Measurements from ENCODE around the gene ACP7.

- TF ChIP-seq POU6F1 (CRISPR knock-in tag; IDR thresholded peaks at IDR 0.05; ENCODE audit: borderline replicate concordance, low read depth) (no peak), ISL1 (CRISPR knock-in tag; IDR thresholded peaks at IDR 0.05) (0 out of 2 replicates have a peak, but pooled peaks have one; percentile 6), ARNTL (CRISPR knock-in tag; IDR thresholded peaks at IDR 0.05; ENCODE audit: borderline replicate concordance, low read depth) (no peak), BACH2 (CRISPR knock-in tag; IDR thresholded peaks at IDR 0.05; ENCODE audit: borderline replicate concordance) (no peak), ZFP30 (CRISPR knock-in tag; IDR thresholded peaks at IDR 0.05) (no peak), ZNF8 (CRISPR knock-in tag; IDR thresholded peaks at IDR 0.05) (peak; percentile 100)
- TF ChIP-seq, protein P1, sequence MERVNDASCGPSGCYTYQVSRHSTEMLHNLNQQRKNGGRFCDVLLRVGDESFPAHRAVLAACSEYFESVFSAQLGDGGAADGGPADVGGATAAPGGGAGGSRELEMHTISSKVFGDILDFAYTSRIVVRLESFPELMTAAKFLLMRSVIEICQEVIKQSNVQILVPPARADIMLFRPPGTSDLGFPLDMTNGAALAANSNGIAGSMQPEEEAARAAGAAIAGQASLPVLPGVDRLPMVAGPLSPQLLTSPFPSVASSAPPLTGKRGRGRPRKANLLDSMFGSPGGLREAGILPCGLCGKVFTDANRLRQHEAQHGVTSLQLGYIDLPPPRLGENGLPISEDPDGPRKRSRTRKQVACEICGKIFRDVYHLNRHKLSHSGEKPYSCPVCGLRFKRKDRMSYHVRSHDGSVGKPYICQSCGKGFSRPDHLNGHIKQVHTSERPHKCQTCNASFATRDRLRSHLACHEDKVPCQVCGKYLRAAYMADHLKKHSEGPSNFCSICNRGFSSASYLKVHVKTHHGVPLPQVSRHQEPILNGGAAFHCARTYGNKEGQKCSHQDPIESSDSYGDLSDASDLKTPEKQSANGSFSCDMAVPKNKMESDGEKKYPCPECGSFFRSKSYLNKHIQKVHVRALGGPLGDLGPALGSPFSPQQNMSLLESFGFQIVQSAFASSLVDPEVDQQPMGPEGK (CRISPR knock-in tag; IDR thresholded peaks at IDR 0.05; ENCODE audit: borderline replicate concordance), result no peak
Measured at GRCh38 chr19:39125199-39125553, 41.0 kb downstream of the ACP7 start.
